Glomerular endothelial cell (primary cell): ENCODE data around the gene ACER1. TPM values are rescaled to one million over a fixed set of nuclear protein-coding genes. Genes with fewer than 3 reads are reported as not detected.
"Not testable (repeated sequence)": the region's sequence is repeated elsewhere in the genome, so short reads cannot be mapped to it uniquely, and the experiment has no call there.

Experiments used
- DNase-seq: peaks from one replicate; pipeline ENCODE4 v3.0.0-alpha.2; 2011; ENCODE audit warnings: low read depth, low spot score; ENCODE audit errors: extremely low read depth
- total RNA-seq: library from RNA; depleted of rRNA; stranded (reverse); fragments of >200 nt; gene quantifications from 2 replicates; pipeline ENCODE4 v1.2.3, GENCODE V29; 2015

The ACER1 gene
- not detected in 2 replicates for total RNA-seq

DNA sequence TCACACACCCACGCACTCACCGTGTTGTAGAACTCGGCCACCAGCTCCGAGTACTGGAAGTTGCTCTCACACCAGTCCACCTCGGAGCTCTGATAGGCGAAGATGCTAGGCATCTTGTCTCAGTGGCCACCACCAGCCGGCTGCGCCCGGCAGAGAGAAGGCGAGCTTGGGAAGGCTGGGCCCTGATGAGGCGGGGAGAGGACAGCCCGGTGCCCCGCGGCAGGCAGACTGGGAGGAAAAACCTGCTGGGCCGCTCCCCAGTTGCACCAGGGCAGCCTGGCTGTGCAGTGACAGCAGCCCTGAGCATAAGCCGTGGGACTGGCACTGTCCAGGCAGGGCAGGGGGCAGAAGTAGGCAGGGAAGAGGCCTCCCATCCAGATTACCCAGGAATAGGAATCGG is at the start of gene ACER1:
Gene ACER1, minus strand, starts transcription at position 174 of the 400 bp plus-strand sequence. Its CDS starts 61 bp downstream, at position 113.
- no peak for DNase-seq

DNA sequence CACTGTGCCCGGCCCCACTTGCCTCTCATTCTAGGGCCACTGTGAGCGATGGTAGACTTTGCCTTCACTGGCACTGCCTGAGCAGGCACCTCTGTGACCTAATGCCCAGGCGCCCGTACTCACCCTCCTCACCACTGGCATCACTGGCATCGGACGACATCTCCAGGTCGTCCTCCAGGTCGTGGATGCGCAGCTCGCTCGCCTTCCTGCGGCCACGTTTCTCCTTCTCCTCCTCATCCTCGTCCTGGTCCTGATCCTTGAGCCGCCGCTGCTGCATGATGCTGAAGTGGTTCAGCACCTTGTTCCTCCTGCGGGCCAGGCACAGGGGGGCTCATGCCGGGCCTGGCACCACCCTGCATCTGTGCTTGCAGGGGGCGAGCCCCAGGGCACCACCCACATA is 49.8 kb upstream of the ACER1 start:
- no peak for DNase-seq

DNA sequence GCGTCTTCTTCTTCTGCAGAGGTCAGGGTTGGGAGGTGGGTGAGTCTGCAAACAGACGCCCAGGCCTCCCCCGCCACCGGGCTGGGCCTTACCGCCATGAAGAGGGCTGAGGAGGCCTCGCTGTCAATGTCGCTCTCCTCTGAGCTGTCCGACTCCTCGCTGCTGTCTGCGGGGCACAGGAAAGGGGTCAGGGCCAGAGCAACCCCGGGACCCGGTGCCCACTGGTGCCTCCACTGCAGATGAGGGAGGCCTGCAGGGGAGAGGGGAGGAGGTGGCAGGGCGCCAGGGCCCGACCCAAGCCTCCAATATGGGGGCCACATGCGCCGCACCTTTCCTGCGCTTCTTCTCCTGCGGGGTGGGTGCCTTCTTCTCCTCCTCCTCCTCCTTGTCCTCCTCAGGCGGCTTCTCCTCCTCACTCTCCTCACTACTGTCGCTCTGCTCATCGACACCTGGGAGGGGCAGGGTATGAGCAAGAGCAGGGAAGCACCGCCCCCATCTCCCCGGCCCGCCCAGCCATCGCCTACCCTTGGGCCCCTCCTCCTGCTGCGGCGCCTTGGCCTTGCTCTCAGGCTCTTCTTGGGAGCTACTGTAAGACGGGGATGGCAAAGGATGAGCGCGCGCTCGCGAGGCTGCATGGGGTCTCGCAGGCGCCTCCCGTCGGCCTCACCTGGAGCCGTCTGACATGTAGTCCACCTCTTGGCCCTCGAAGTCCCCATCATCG is 47.8 kb upstream of the ACER1 start:
- no peak for DNase-seq

DNA sequence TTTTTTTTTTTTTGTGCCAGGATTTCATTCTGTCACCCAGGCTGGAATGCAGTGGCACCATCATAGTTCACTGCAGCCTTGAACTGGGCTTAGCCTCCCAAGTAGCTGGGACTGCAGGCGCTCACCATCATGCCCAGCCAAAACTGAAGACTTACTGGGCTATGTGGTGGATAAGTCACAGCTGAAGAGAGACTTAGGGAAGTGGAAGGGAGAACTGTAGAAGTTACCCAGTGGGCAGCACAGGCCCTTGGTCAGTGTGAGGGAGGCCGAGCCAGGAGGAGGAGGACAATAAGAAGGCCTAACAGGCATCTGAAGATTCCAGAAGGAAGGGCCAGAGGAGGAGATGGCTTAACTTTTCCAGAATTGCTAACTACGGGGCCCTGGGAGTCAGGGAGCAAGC is 46.3 kb upstream of the ACER1 start:
- DNase-seq = no peak

- DNase-seq = no peak
Measured at GRCh38 chr19:6378486-6378885, 45.1 kb upstream of the ACER1 start.

DNA sequence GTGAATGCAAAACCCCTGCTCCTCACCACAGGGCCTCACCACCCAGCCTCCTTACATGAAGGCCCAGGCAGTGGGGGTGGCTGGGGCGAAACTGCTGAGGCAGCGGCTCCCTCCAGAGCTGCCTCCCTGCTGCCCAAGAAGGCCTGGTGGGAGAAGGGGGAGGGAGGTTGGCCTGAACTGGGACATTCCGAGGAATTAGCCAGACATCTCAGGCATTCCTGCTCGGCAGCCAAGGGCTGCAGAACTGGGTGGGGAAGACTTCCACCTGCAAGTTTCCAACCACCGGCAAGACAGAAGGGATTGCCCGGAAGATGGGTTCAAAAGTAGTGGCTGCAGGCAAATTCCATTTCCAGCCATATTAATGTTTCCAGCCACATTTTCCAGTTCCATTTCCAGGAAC is 44.6 kb upstream of the ACER1 start:
- DNase-seq = no peak

- no peak for DNase-seq
Measured at GRCh38 chr19:6376512-6377190, 43.2 kb upstream of the ACER1 start.

GRCh38 chr19:6375411-6376010 is 42.1 kb upstream of the ACER1 start, which contains the start of gene PSPN:
Gene PSPN (minus strand): TSS chr19:6375933. CDS start chr19:6375849, 84 bp downstream.
- no peak for DNase-seq

DNA sequence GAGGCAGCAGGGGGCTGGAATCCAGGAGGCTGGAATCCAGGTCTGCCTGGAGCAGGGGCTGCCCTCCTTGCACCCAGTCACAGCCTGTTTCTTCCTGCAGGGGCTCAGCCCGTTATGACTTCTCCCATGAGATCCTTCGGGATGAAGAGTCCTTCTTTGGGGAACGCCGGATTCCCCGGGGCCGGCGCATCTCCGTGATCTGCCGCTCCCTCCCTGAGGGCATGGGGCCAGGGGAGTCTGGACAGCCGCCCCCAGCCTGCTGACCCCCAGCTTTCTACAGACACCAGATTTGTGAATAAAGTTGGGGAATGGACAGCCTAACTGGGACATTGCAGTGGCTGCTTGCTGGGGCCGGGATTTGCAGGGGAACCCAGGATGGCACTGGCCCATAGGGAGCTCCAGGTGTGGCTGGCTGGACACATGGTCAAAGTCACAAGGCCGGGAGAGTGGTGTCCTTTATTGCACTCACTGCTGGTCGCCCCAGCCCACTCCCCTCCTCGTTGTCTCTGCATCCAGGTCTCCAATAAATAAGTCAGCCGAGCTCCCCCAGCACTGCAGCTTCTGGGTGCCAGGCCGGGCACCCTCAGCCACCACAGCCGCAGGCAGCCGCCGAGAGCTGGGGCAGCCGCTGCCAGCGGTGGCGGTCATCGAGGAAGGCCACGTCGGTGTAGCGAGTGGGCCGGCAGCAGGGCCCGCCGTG is 41.4 kb upstream of the ACER1 start:
- no peak for DNase-seq

GRCh38 chr19:6374161-6374709 is 40.8 kb upstream of the ACER1 start:
- DNase-seq = no peak

GRCh38 chr19:6373813-6374108 is 40.3 kb upstream of the ACER1 start:
- DNase-seq = no peak

DNA sequence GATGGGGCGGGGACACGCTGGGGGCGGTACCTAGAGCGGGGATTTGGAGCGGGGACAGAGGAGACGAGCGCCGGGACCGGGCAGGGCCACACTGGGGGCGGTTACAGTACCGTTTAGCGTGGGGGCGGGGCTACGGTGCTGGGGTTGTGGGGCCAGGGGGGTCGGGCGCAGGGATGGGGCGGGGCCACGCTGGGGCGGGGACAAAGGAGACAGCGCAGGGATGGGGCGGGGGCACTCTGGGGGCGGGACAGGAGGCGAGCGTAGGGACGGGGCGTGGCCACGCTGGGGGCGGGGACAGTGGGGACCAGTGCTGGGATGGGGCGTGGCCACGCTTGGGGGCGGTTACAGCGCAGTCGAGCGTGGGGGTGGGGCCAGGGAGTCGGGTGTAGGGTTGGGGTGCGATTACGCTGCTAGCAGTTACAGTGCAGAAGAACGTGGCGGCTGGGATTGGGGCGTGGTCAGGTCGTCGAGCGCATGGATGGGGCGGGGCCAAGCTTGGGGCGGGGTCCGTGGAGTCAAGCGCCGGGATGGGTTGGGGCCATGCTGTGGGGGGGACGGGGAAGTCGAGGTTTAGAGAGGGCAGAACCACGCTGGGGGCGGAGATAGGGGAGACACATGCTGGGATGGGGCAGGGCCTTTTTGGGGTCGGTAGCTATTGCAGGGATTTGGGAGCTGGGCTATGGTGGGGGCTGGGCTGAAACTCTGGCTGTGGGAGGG is 39.8 kb upstream of the ACER1 start:
- no peak for DNase-seq

- peak; percentile 98 for DNase-seq
Measured at GRCh38 chr19:6372594-6373095, 39.2 kb upstream of the ACER1 start, which contains the start of gene ALKBH7. Gene ALKBH7 (plus strand): TSS chr19:6372794. CDS start chr19:6372821, 27 bp downstream.

DNA sequence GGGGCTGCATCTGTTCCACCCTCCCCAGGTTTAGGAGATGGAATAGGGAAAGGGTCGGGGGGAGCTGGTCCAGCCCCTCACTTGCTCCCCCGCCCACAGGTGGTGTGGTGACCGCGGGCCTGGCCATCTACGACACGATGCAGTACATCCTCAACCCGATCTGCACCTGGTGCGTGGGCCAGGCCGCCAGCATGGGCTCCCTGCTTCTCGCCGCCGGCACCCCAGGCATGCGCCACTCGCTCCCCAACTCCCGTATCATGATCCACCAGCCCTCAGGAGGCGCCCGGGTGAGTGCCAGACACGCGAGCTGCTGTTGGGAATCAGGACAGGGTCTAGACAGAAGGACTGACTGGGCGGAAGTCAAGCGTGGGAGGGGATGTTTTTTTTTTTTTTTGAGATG is 30.9 kb upstream of the ACER1 start:
- no peak for DNase-seq

GRCh38 chr19:6362351-6362801 is 29.0 kb upstream of the ACER1 start:
- DNase-seq = no peak

DNA sequence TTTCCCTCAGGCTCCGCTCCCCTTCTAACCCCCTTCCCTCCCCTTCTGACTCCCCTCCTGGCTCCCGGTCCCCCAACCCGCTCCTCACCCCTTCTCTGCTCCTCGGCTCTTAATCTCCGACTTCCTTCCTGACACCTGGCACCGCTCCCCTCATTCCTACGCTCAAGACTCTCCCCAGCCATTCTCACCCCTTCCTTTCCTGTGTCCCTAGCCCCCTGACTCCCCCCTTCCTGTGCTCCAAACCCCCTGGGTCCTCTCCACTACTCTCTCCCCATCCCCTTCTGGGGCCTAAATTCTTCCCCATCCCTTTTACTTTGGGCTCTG is 28.6 kb upstream of the ACER1 start:
- DNase-seq = no peak

DNA sequence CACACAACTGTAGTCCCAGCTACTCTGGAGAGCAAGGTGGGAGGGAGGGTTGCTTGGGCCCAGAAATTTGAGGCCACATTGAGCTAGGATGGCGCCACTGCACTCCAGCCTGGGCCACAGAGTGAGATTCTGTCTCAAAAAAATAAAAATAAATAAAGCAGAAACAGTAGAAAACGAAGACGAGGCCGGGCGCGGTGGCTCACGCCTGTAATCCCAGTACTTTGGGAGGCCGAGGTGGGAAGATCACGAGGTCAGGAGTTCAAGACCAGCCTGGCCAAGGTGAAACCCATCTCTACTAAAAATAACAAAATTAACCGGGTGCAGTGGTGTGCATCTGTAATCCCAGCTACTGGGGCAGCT is 27.4 kb upstream of the ACER1 start:
- not testable (repeated sequence) for DNase-seq

GRCh38 chr19:6360445-6360844 is 27.0 kb upstream of the ACER1 start:
- DNase-seq = not testable (repeated sequence)

DNA sequence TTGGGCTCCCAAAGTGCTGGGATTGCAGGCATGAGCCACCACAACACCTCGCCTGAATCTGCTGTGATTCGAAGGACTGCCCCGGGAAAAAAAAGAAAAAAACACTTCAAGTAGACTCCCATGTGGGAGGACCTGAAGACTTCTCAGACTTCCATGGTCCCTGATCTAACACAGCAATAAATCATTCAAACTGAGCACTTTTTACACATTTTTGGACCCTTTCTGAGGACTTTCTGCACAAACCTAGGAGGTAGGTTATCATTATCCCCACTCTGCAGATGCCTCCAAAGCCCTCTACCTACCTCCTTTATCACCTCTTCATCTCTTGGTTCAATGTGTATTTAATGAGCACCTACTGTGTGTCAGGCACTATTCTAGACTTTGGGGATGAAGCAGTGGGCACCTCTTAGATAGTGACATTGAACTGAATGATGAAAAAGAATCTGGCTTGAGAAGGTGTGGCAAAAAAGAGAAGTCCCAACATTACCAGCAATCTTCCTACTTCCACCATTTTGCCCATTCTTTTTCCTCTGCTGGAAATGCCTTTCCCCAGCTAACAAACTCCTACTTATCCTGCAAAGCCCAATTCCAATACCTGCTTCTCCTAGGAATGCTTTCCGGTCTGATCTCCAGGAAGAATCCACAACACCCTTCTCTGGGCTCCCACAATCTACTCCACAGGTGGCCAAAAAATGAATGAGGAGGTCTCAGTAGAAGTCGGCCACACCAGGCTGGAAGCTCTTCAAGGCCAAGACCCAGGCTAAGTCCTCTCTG is 26.3 kb upstream of the ACER1 start:
- DNase-seq = no peak

DNA sequence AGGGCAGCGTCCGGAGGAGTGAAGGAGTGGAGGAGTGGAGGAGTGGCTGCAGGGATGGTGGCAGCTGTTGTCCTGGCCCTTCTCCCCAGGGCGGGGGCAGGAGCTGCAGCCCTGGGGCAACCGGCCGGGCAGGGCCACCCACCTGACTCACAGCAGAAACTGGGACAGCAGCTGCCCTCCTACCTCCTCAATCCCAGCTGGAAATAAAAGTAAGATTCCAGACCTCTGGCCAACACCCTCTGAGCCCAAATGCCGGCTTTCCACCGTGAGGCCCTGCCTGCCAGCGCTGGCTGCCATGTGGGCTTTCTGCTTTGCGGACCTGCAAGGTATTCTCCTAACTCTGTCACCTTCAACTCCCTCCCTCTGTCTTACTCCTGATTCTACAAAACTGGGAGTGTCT is 24.6 kb upstream of the ACER1 start:
- no peak for DNase-seq
